Activated B cell treated with CpG ODN at 0.5 μM for 24 hours (primary cell): ENCODE results near the gene STIM1. TPM values are rescaled to one million over a fixed set of nuclear protein-coding genes. Genes with fewer than 3 reads are reported as not detected.
A peak's percentile ranks its signal among the peaks of the same experiment; 100 is the strongest.

ENCODE experiments used
- ATAC-seq: fragments of 200-7000 bp; cut with Tn5 transposase; one replicate; pipeline ENCODE4 v1.10.0; 2021; ENCODE audit warnings: low read depth, mild to moderate bottlenecking, moderate library complexity
- CTCF ChIA-PET: fragments of 350-600 bp; sonication (Branson Sonifier 250); formaldehyde crosslinking; loops from one replicate; lab custom pipeline; 2021; ENCODE audit warnings: antibody characterized with exemption; lab: Charles Lee
- POLR2A ChIA-PET: fragments of 350-600 bp; sonication (Branson Sonifier 250); formaldehyde crosslinking; loops from one replicate; lab custom pipeline; 2021; ENCODE audit warnings: antibody characterized with exemption; lab: Charles Lee
- DNase-seq: peaks from one replicate; pipeline ENCODE4 v3.0.0; 2022
- H3K27ac Mint-ChIP-seq: one replicate; pipeline ENCODE4 v1.8.0; 2020; ENCODE audit warnings: mixed read lengths
- H3K27me3 Mint-ChIP-seq: one replicate; pipeline ENCODE4 v1.8.0; 2021; ENCODE audit warnings: mixed read lengths
- H3K36me3 Mint-ChIP-seq: one replicate; pipeline ENCODE4 v1.8.0; 2021; ENCODE audit warnings: low read depth, mixed read lengths
- H3K4me1 Mint-ChIP-seq: one replicate; pipeline ENCODE4 v1.8.0; 2021; ENCODE audit warnings: mixed read lengths
- H3K4me3 Mint-ChIP-seq: one replicate; pipeline ENCODE4 v1.8.0; 2020; ENCODE audit warnings: mild to moderate bottlenecking, mixed read lengths
- H3K9me3 Mint-ChIP-seq: one replicate; pipeline ENCODE4 v1.8.0; 2020; ENCODE audit warnings: mixed read lengths
- CTCF ChIP-seq: fragments of 200-600 bp; IDR thresholded peaks from one replicate; pipeline ENCODE4 v1.8.0; 2022; ENCODE audit warnings: antibody characterized with exemption, mild to moderate bottlenecking
- intact Hi-C: fragments of 100-400 bp; cut with micrococcal nuclease; formaldehyde crosslinking; loops from one replicate; pipeline ENCODE4 v1.15.1; 2024
- total RNA-seq: library from RNA; stranded (reverse); gene quantifications from 2 replicates; pipeline ENCODE4 v1.2.3, GENCODE V29; 2022

Gene STIM1
- total RNA-seq, 1 donor from 2014 or later = 38.4 TPM

- Mint-ChIP-seq H3K9me3 (no peaks in the 10 kb centered on the region), H3K4me3 (no peak overlapping the region), H3K27me3 (no peaks in the 10 kb centered on the region), H3K4me1 (peaks cover 88% of the 10 kb centered on the region), H3K36me3 (no peaks in the 10 kb centered on the region), H3K27ac (peak overlapping the region; percentile 1)
- ChIA-PET POLR2A (interaction anchor here (4.3 kb wide), 1 partner anchor 22 kb away, joined by 41 read pairs; the partner anchor contains the start of gene STIM1), CTCF (interaction anchor here (0.5 to 3.5 kb wide), 4 partner anchors 8 to 725 kb away, joined by 3 to 16 read pairs (median 3); partner anchors contain the start of gene STIM1)
- no peak for TF ChIP-seq CTCF
- ATAC-seq (no peak), DNase-seq (no peak)
- intact Hi-C loops = no loop called here
These were observed 21.1 kb downstream of the STIM1 start for GRCh38 chr11:3876613-3877012.

GRCh38 chr11:3877364-3878257 lies 22.1 kb downstream of the STIM1 start:
- intact Hi-C loops = no loop called here
- ChIA-PET CTCF (interaction anchor here (0.5 to 5.2 kb wide), 6 partner anchors 9 to 724 kb away, joined by 3 to 22 read pairs (median 4); partner anchors contain the start of gene STIM1), POLR2A (interaction anchor here (0.9 to 4.3 kb wide), 7 partner anchors 12 to 38 kb away, joined by 3 to 41 read pairs (median 3); partner anchors contain the start of genes RHOG and STIM1)
- no peaks in the 10 kb centered on the region for H3K36me3 Mint-ChIP-seq
- H3K4me3 Mint-ChIP-seq = peak overlapping the region; percentile 25
- peaks cover 84% of the 10 kb centered on the region for H3K4me1 Mint-ChIP-seq
- no peak for TF ChIP-seq CTCF
- no peaks in the 10 kb centered on the region for H3K9me3 Mint-ChIP-seq
- DNase-seq (no peak), ATAC-seq (no peak)
- no peaks in the 10 kb centered on the region for H3K27me3 Mint-ChIP-seq
- H3K27ac Mint-ChIP-seq = peak overlapping the region; percentile 76

- intact Hi-C loops = no loop called here
- H3K9me3 Mint-ChIP-seq = no peaks in the 10 kb centered on the region
- no peak for TF ChIP-seq CTCF
- H3K27ac Mint-ChIP-seq = peak overlapping the region; percentile 76
- no peak overlapping the region for H3K4me3 Mint-ChIP-seq
- no peak for ATAC-seq
- no peaks in the 10 kb centered on the region for H3K27me3 Mint-ChIP-seq
- ChIA-PET CTCF (interaction anchor here (0.8 to 5.2 kb wide), 5 partner anchors 16 to 80 kb away, joined by 3 to 22 read pairs (median 5); partner anchors contain the start of gene STIM1), POLR2A (interaction anchor here (0.9 to 4.3 kb wide), 7 partner anchors 11 to 38 kb away, joined by 3 to 41 read pairs (median 3); partner anchors contain the start of genes RHOG and STIM1)
- H3K4me1 Mint-ChIP-seq = peaks cover 88% of the 10 kb centered on the region
- DNase-seq = no peak
- no peaks in the 10 kb centered on the region for H3K36me3 Mint-ChIP-seq
These were observed 22.8 kb downstream of the STIM1 start for GRCh38 chr11:3878258-3878584.

GRCh38 chr11:3879216-3879966 lies 23.9 kb downstream of the STIM1 start:
- peak overlapping the region; percentile 87 for H3K27ac Mint-ChIP-seq
- H3K9me3 Mint-ChIP-seq = no peaks in the 10 kb centered on the region
- CTCF ChIA-PET = interaction anchor here (1.0 to 5.2 kb wide), 3 partner anchors 15 to 30 kb away, joined by 3 to 22 read pairs (median 3); no protein-coding TSS in a partner anchor
- POLR2A ChIA-PET = interaction anchor here (1.4 to 4.3 kb wide), 6 partner anchors 8 to 39 kb away, joined by 3 to 43 read pairs (median 20); partner anchors contain the start of genes RHOG and STIM1
- no peaks in the 10 kb centered on the region for H3K36me3 Mint-ChIP-seq
- peaks cover 88% of the 10 kb centered on the region for H3K4me1 Mint-ChIP-seq
- intact Hi-C loops = no loop called here
- no peak for DNase-seq
- H3K27me3 Mint-ChIP-seq = no peaks in the 10 kb centered on the region
- TF ChIP-seq CTCF = no peak
- peak; percentile 40 for ATAC-seq
- peak overlapping the region; percentile 25 for H3K4me3 Mint-ChIP-seq
